Measurements from ENCODE around the gene ARL4C.

ARL4C gene, protein sequence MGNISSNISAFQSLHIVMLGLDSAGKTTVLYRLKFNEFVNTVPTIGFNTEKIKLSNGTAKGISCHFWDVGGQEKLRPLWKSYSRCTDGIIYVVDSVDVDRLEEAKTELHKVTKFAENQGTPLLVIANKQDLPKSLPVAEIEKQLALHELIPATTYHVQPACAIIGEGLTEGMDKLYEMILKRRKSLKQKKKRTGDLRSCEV

DNA sequence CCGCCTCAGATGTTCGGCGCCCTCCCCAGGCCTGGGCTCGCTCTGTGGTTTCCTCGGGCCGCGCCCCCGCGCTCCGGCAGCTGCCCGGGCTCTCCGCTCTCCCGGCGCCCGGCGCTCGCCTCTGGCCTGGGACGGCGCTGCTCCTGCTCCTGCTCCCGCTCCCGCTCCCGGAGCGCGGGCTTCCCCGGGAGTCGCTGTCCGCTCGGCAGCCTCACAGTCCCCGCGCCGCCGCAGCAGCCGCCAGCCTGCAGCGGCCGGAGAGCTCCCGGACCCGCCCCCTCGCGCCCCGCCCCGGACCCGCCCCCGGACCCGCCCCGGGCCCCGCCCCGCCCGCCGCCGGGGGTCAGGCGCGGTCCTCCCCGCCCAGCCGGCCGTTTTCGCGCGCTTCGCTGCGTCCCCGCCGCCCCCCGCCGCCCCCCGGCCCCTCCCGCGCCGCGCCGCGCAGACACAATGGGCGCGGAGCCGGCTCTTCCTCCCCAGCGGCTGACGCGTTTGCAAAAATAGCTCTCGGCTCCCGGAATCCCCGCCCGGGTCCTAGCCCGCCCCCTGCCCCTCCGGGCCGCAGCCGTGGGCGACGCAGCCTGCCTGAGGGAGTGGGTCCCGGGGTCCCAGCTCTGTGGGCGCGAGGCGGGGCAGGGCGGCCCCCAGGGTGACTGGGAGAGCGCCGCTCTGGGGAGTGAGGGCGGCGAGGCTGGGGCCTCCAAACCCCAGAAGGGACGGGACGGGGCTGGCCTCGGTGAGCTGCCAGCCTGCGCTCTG is at the start of gene ARL4C:
Gene ARL4C, minus strand, starts transcription at position 247 of the 759 bp plus-strand sequence. CDS start 495 bp downstream, outside the sequence.
- peak; percentile 66 to 88 for DNase-seq

GRCh38 chr2:234544659-234545611 is 48.1 kb upstream of the ARL4C start:
- DNase-seq, result peak; percentile 54 to 62

GRCh38 chr2:234542742-234543141 is 45.9 kb upstream of the ARL4C start:
- DNase-seq, result no peak

DNA sequence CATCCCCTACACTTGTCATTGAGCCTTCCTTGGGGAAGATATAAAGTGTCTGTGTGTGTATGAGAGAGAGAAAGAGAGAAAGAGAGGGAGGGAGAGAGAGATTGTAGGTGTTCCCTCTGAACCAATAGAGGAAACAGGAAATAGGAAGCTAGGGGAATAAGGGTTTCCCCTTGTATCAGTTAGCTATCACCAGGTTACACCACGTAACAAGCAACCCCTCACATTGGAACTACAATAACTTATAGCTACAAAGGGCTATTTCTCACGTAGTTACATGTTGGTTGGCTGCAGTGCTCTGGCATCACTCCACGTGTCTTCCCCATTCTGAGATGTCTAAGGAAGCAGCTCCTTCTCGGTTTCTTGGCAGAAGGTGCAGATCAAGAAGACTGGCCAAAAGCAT is 41.0 kb upstream of the ARL4C start:
- no peak for DNase-seq

GRCh38 chr2:234536178-234536965 is 39.5 kb upstream of the ARL4C start:
- DNase-seq, result no peak

DNA sequence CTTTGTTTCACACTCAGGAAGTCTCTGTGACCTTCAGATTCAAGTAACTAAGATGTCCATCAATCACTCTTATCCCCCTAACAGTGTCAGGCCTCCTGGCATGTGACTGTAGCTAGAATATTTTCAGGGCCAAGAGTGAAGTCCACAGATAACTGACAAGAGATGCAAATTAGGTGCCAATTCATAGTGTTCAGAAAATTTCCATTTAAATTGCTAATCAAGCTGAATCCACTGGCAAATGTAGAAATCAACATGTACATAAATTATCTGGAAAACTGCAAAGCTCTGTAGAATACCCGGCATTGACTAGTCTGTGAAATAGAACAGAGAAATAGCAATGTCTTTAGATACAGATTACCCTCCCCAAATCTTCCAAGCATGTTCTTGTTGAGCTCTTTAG is 38.6 kb upstream of the ARL4C start:
- no peak for DNase-seq

GRCh38 chr2:234534515-234534914 is 37.6 kb upstream of the ARL4C start:
- no peak for DNase-seq

GRCh38 chr2:234533626-234534025 is 36.7 kb upstream of the ARL4C start:
- peak; percentile 71 to 89 for DNase-seq

- DNase-seq, result no peak
These were observed 31.7 kb upstream of the ARL4C start for GRCh38 chr2:234528410-234529148.

DNA sequence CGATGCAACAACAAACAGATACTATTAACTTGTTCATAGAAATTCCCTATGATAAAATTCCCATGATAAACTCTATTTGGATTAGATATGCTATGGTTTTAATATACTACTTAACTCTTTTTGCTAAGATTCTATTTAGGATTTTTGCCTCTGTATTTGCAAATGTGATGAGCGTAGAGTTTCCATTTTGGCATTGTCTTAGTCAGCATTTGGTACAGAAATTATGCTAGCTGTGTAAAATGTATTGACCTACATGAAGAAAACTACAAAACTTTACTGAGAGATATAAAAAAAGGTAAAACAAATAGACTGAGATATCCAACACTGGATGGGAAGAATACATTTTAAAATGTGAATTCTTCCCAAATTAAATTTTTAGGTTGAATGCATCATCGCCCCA is 29.8 kb upstream of the ARL4C start:
- no peak for DNase-seq

GRCh38 chr2:234521536-234521935 is 24.7 kb upstream of the ARL4C start:
- peak; percentile 65 to 77 for DNase-seq

DNA sequence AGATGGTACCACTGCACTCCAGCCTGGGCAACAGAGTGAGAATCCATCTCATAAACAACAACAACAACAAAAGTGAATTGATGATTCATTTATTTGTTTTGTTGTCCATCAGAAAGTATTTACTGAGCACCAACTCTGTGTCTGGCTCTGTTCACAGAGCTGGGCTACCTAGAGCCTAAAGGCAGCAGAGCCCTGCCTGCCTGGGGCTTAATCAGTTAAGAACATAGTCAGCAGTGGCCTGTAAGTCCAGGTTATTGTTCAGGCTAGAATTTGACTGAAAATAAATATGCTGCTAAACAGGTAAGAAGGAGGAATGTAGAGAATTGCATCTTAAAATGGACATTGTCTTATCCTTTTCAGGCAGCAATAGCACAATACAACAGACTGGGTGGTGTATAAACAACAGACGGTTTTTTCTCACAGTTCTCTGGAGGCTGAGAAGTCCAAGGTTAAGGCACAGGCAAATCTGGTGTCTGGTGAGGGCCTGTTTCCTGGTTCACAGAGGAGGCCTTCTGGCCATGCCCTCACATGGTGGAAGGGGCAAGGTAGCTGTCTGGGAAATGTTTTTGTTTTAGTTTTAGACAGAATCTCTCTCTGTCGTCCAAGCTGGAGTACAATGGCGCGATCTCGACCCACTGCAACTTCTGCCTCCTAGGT is 22.2 kb upstream of the ARL4C start:
- no peak for DNase-seq

DNA sequence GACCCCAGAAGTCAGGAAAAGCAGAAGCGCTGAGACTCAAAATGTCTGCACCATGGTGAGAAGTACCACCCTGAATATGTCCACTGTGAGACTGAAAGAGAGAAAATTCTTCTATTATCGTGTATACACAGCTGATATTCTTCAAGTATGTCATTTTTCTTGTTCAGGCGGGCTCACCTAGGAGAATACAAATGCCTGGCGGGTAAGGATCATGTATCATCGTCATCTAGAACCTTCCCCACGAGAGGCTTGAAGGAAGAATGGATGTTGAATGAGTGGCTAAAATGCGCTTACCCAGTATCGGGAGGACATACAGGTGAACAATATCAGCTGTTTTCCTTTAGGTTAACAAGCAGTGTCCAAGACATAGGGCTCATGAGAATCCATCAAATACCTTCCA is 21.1 kb upstream of the ARL4C start:
- DNase-seq, result no peak

GRCh38 chr2:234514873-234515638 is 18.2 kb upstream of the ARL4C start:
- DNase-seq, result no peak

GRCh38 chr2:234514099-234514498 is 17.2 kb upstream of the ARL4C start:
- DNase-seq, result no peak

GRCh38 chr2:234512884-234513669 is 16.2 kb upstream of the ARL4C start:
- DNase-seq, result peak; percentile 54 to 73

- DNase-seq, result no peak
These were observed 6.0 kb upstream of the ARL4C start for GRCh38 chr2:234502919-234503285.

DNA sequence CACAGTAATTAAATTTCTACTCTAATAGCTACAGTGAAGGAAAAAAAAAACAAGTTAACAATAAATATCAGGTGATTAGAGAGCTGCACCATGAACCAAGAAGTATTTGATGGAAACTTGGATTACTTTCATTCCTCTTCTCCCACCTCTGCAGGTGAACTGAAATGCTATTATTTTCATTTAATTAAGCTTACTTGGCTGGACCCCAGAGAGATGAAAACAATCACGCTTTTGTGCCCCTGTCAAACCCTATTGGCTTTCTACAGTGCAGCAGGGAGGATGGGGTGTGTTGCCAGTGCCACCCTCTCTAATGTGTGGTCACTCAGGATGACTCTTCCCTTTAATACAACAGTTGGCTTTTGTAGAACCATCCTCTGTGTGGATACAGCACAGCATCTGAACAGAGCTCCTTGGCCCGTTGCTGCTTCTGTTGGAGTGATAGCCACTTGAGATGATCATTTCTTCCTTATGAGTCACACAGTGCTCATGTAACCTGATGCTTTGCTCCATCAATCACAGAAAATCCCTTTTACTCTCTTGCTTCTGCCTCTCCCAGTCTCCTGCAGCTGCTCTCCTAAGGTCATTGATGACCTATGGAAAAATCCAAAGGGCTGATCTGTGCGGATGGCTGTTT is 5.5 kb upstream of the ARL4C start:
- DNase-seq, result peak; percentile 63 to 65

DNA sequence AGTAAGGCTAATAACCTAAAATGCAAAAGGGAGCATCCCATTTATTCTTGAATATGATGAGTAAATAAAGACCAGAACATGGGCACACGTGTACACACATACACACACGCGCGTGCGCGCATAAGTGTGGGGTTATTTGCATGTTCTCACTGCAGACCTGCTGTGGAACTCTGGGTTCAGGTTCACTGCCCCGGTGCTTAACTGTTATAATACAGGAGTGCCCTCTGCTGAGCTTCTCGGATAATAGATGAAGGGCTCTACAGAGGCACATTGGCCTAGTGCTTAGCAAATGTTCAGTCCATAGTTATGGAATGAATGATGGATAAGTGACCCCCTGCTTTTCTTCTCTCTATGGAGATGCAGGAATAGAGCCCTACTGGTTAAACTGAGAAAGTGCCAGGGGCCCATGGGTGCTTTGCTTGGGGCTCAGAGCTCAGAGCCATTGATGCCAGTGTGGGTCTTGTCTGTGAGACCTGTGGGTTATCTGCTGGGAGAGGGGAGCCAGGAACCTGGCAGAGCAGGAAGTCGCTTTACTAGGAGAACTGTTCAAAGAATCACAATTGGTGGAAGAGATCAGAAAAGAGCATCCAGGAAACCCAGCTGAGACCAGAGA is 3.6 kb upstream of the ARL4C start:
- peak; percentile 62 to 85 for DNase-seq

Measured in SHP77 (cell line).